Epithelial cell of esophagus (primary cell): ENCODE results near the gene NR6A1.

Experiments
- DNase-seq: peaks from one replicate; pipeline ENCODE4 v3.0.0; 2010; ENCODE audit warnings: low read depth
- H3K4me3 ChIP-seq: 2 replicates; pipeline ENCODE4 v1.5.1; 2011; ENCODE audit warnings: mild to moderate bottlenecking, low read length, control low read depth
- TF ChIP-seq, protein P1 (sequence below): IDR thresholded peaks from 2 replicates; pipeline ENCODE4 v1.5.1; 2011; ENCODE audit warnings: low read depth, mild to moderate bottlenecking, low read length, control low read depth, inconsistent platforms; ENCODE audit not compliant: insufficient read depth; ENCODE audit errors: missing control alignments

The NR6A1 gene

DNA sequence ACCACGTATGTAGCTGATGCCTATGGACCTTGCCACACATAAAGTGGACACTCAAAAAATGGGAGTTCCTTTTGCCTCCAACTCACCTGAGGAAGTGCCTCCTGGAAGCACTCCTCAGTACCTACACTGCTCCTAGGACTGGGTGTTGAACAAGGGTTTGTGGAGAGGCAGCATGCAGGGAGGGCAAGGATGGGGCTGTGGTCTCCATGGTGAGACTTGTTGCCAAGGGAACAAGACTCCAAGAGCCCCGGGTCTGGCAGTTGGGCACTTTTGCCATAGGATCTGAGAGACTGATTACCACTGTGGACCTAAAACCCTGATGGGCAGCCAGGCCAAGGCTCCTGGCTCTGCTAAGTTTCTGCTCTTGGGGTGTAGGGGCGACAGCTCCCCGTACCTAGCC, 257.0 kb downstream of the NR6A1 start:
- TF ChIP-seq, protein P1, sequence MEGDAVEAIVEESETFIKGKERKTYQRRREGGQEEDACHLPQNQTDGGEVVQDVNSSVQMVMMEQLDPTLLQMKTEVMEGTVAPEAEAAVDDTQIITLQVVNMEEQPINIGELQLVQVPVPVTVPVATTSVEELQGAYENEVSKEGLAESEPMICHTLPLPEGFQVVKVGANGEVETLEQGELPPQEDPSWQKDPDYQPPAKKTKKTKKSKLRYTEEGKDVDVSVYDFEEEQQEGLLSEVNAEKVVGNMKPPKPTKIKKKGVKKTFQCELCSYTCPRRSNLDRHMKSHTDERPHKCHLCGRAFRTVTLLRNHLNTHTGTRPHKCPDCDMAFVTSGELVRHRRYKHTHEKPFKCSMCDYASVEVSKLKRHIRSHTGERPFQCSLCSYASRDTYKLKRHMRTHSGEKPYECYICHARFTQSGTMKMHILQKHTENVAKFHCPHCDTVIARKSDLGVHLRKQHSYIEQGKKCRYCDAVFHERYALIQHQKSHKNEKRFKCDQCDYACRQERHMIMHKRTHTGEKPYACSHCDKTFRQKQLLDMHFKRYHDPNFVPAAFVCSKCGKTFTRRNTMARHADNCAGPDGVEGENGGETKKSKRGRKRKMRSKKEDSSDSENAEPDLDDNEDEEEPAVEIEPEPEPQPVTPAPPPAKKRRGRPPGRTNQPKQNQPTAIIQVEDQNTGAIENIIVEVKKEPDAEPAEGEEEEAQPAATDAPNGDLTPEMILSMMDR = no peak
- no peak overlapping the region for H3K4me3 ChIP-seq
- no peak for DNase-seq

DNA sequence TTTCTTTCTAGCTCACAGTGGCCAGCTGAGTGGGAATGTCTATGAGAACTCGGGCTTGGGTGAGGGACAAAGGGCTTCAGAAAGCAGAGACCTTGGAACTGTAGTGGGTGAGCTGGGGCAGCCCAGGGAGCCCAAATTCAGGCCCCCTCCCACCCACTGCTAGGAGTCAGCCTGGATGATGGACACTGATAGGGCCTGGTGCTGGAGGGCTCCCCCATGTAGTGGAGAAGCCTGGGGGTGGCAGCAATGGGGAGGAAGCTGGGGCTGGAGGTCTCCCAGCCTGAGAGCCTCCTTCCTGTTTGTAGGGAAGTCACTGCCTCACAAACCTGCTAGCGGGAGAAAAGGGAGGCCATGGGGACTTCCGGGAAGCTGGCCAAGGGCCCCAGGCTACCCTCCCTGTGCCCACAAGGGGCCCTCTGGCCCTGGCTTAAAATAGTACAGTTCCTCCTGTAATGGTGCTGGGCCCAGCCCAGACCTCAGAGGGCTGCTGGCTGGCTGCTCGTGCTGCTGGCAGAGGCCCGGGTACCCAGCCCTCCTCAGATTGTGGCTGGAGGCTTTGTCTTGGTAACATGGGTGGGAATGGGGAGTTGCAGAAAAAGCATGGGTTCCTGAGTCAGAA, 257.6 kb downstream of the NR6A1 start:
- TF ChIP-seq, protein P1 = no peak
- no peak for DNase-seq
- H3K4me3 ChIP-seq = no peak overlapping the region

DNA sequence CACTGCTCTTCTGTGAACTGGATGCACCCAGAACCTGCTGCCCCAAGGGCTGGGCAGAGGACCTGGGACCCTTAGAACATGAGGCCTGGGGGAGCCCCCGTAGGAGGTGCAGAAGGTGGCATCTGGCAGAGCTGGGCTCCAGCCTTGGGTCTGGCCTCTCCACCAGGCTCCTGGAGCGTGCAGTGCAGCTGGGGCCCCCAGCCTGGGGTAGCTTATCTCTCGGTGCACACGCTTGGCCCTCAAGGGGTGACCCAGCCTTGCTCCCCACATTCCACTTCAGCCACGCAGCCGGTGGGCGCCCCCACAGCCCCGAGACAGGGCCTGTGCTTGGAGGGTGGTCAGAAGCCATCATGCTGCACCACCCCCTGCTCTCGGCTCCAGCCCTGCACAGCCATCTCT, 258.3 kb downstream of the NR6A1 start:
- TF ChIP-seq, protein P1 = no peak
- no peak for DNase-seq

DNA sequence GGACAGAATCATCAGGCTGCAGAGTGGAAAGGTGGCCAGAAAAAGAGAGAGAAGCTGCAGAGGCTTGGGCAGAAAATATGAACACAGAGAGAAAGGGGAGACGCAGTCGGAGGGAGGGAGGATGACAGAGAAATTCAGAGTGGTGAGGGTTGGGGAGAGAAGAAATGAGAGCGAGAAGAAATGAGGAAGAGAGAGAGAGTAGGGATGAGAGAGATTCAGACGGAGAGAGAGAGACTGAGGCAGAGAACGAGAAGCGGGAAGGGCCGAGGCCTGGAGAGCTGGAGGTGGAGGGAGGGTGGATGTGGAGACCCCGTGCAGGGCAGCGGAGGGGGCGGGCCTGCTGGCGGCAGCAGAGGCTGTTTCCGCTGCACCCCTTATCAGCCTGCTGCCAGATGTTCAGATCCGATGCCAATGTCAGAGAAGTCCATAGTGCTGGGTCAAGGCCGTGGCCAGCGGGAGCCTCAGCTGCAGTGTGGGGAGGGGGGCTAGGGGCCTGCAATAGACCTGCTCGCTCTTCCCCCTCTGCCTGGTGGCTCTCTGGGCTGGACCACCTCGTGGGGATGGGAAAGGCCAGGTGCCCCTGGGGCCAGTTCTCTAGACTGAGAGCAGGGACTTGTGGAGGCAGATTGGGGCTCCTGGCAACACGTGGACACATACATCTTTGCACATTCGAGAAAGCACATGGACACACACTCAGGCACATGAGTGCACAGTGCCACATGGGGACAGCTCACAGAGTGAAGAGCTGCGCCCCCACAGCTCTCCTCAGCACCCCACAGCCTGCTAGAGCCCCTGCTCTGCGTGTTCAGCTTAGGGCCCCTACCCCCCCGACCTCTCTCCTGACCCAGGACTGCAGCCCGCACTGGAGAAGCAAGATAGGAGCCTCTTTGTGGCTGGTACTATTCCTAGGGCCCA, 259.0 kb downstream of the NR6A1 start:
- H3K4me3 ChIP-seq = no peak overlapping the region
- TF ChIP-seq, protein P1 = no peak
- DNase-seq = no peak

More for the DNA sequence above, 258.3 kb downstream of the NR6A1 start:
- H3K4me3 ChIP-seq = no peak overlapping the region

DNA sequence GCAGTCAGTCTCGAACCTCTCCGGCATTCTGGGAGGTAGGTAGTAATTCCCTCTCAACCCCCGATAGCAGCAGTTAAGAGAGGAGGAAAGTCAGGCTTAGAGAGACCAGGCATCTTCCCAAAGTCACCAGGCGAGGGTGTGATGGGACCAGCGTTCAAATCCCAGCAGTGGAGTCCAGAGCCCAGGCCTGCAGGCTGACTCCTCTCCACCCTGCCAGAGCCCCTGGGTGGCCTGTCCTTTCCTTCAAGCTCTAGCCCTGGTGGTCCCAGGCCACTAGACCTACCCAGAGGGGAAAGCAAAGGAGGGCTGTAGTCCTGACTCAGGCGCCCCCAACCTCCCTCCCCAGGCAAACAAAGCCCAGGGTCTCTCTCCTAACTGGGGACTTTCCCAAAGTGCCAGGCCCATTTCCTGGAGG, 259.7 kb downstream of the NR6A1 start:
- no peak overlapping the region for H3K4me3 ChIP-seq
- TF ChIP-seq, protein P1 = no peak
- DNase-seq = no peak

DNA sequence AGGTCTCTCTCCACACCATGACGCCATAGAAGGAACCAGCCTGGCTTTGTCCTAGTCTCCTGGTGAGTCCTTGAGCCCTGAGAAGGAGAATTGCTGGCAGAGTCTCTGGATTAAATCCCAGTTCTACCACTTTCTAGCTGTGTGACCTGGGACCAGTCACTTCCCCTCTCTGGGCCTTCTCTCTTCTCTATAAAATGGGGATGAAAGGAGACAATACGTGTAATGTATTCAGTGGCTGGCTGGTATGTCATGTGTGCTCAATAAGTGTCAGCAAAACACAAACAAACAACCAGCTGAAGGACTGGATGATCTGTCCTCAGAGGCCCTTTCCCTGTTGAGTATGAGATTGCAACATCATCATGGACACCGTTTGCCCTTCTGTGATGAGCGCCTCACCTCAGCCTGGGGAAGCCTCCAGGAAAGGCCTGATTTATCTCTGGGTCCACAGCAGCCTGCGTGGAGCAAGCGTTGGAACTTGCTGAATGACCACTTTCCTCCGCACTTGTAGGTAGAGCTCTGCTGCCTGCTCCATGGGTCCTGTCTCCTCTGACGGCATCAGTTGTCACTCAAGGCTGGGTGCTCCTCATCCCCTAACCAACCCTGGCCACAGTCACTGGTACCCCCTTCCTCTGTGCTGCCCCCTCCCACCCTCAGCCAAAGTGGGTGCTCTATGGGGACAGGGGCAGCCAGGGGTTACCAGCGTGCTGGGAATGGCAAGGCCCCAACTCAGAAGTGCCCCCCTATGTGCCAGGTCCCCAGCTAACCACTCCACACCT, 260.3 kb downstream of the NR6A1 start:
- DNase-seq = peak; percentile 36

More for the DNA sequence above, 260.3 kb downstream of the NR6A1 start:
- H3K4me3 ChIP-seq = no peak overlapping the region
- TF ChIP-seq, protein P1 = no peak
